ENCODE results near the gene GFI1.

The GFI1 gene

GRCh38 chr1:92481971-92482664, 4.6 kb downstream of the GFI1 start:
- Histone ChIP-seq H2AFZ (ENCODE audit: low read depth, low read length, severe bottlenecking) (no peak overlapping the region), H3K27ac (ENCODE audit: low read depth, low read length) (no peak overlapping the region), H3K4me3 (ENCODE audit: insufficient read depth, low read length, poor library complexity, severe bottlenecking) (no peak overlapping the region), H3K36me3 (ENCODE audit: low read length) (no peaks in the 10 kb centered on the region; the same call in 1 of the 2 replicates), H3K4me2 (ENCODE audit: low read depth, low read length, poor library complexity, severe bottlenecking) (no peak overlapping the region), H3F3A (ENCODE audit: insufficient read depth) (peaks cover 3% of the 10 kb centered on the region), H4K20me1 (ENCODE audit: low read depth, low read length) (no peaks in the 10 kb centered on the region), H3K9me3 (ENCODE audit: insufficient read depth, low read length) (no peaks in the 10 kb centered on the region), H3K9me2 (replicated peaks; ENCODE audit: insufficient read depth, low read length) (no peaks in the 10 kb centered on the region), H3K9ac (ENCODE audit: low read length) (no peak overlapping the region), H3K27me3 (ENCODE audit: low read length) (no peaks in the 10 kb centered on the region), H3K79me2 (ENCODE audit: insufficient read depth, low read length) (no peaks in the 10 kb centered on the region)
- no peak for TF ChIP-seq CTCF (IDR thresholded peaks at IDR 0.05; ENCODE audit: insufficient read depth, low read length, poor library complexity, severe bottlenecking)
- no peak for TF ChIP-seq EZH2phosphoT487 (conservative IDR thresholded peaks at IDR 0.05; ENCODE audit: low read length)

GRCh38 chr1:92481599-92481925, 5.2 kb downstream of the GFI1 start:
- TF ChIP-seq EZH2phosphoT487 (conservative IDR thresholded peaks at IDR 0.05; ENCODE audit: low read length) = no peak
- H3K4me2 ChIP-seq (ENCODE audit: low read depth, low read length, poor library complexity, severe bottlenecking) = no peak overlapping the region
- no peaks in the 10 kb centered on the region for H3K27me3 ChIP-seq (ENCODE audit: low read length)
- no peak overlapping the region for H3K9ac ChIP-seq (ENCODE audit: low read length)
- H3K79me2 ChIP-seq (ENCODE audit: insufficient read depth, low read length) = no peaks in the 10 kb centered on the region
- H3K27ac ChIP-seq (ENCODE audit: low read depth, low read length) = no peak overlapping the region
- no peak overlapping the region for H2AFZ ChIP-seq (ENCODE audit: low read depth, low read length, severe bottlenecking)
- H4K20me1 ChIP-seq (ENCODE audit: low read depth, low read length) = no peaks in the 10 kb centered on the region
- H3K36me3 ChIP-seq (ENCODE audit: low read length) = no peaks in the 10 kb centered on the region; the same call in 1 of the 2 replicates
- H3K4me3 ChIP-seq (ENCODE audit: insufficient read depth, low read length, poor library complexity, severe bottlenecking) = no peak overlapping the region
- H3K9me2 ChIP-seq (replicated peaks; ENCODE audit: insufficient read depth, low read length) = no peaks in the 10 kb centered on the region
- no peaks in the 10 kb centered on the region for H3K9me3 ChIP-seq (ENCODE audit: insufficient read depth, low read length)
- no peaks in the 10 kb centered on the region; the same call in 1 of the 2 replicates for H3F3A ChIP-seq (ENCODE audit: insufficient read depth)

GRCh38 chr1:92480813-92481598, 5.7 kb downstream of the GFI1 start:
- no peaks in the 10 kb centered on the region; the same call in 1 of the 2 replicates for H3K36me3 ChIP-seq (ENCODE audit: low read length)
- H3K9me3 ChIP-seq (ENCODE audit: insufficient read depth, low read length) = no peaks in the 10 kb centered on the region
- no peaks in the 10 kb centered on the region for H4K20me1 ChIP-seq (ENCODE audit: low read depth, low read length)
- H3K27me3 ChIP-seq (ENCODE audit: low read length) = no peaks in the 10 kb centered on the region
- no peaks in the 10 kb centered on the region; the same call in 1 of the 2 replicates for H3F3A ChIP-seq (ENCODE audit: insufficient read depth)
- TF ChIP-seq CTCF (IDR thresholded peaks at IDR 0.05; ENCODE audit: insufficient read depth, low read length, poor library complexity, severe bottlenecking) (no peak), EZH2phosphoT487 (conservative IDR thresholded peaks at IDR 0.05; ENCODE audit: low read length) (no peak)
- no peaks in the 10 kb centered on the region for H3K79me2 ChIP-seq (ENCODE audit: insufficient read depth, low read length)
- H3K9me2 ChIP-seq (replicated peaks; ENCODE audit: insufficient read depth, low read length) = no peaks in the 10 kb centered on the region
- H3K4me3 ChIP-seq (ENCODE audit: insufficient read depth, low read length, poor library complexity, severe bottlenecking) = no peak overlapping the region
- H3K4me2 ChIP-seq (ENCODE audit: low read depth, low read length, poor library complexity, severe bottlenecking) = no peak overlapping the region
- H3K27ac ChIP-seq (ENCODE audit: low read depth, low read length) = no peak overlapping the region
- H3K9ac ChIP-seq (ENCODE audit: low read length) = no peak overlapping the region
- no peak overlapping the region for H2AFZ ChIP-seq (ENCODE audit: low read depth, low read length, severe bottlenecking)
